Anterior cingulate cortex (tissue), 58 donors: ENCODE results near the gene MXD1.
"Not testable (repeated sequence)": the region's sequence is repeated elsewhere in the genome, so short reads cannot be mapped to it uniquely, and the experiment has no call there.

Source experiments
- DNase-seq, 58 donors: peaks; one replicate each; lab custom pipeline; 2025; lab: John Stamatoyannopoulos, UW

MXD1 gene

GRCh38 chr2:69950241-69950640 is 35.3 kb downstream of the MXD1 start:
- no peak for DNase-seq

GRCh38 chr2:69950671-69951070 is 35.8 kb downstream of the MXD1 start:
- DNase-seq: not testable (repeated sequence)

- no peak for DNase-seq
Observed at GRCh38 chr2:69952336-69953115, 37.6 kb downstream of the MXD1 start.

GRCh38 chr2:69954084-69954483 is 39.2 kb downstream of the MXD1 start:
- no peak for DNase-seq

GRCh38 chr2:69955029-69955428 is 40.1 kb downstream of the MXD1 start:
- no peak for DNase-seq

GRCh38 chr2:69956475-69956979 is 41.6 kb downstream of the MXD1 start:
- DNase-seq: no peak

GRCh38 chr2:69957965-69958364 is 43.1 kb downstream of the MXD1 start:
- no peak for DNase-seq

GRCh38 chr2:69958480-69958879 is 43.6 kb downstream of the MXD1 start:
- DNase-seq: no peak

GRCh38 chr2:69959425-69959824 is 44.5 kb downstream of the MXD1 start:
- no peak for DNase-seq

GRCh38 chr2:69960821-69961220 is 45.9 kb downstream of the MXD1 start:
- no peak for DNase-seq

- DNase-seq: peak in 46 of 58 donors; percentile 12 to 87 (median 63)
Observed at GRCh38 chr2:69961496-69961895, 46.6 kb downstream of the MXD1 start, which contains the start of gene ASPRV1. Gene ASPRV1 (minus strand): TSS chr2:69961631. CDS start chr2:69961436, 195 bp downstream.

GRCh38 chr2:69962986-69963730 is 48.2 kb downstream of the MXD1 start:
- no peak for DNase-seq

GRCh38 chr2:69964353-69964841 is 49.5 kb downstream of the MXD1 start:
- no peak for DNase-seq

- DNase-seq: no peak
Observed at GRCh38 chr2:69965756-69966445, 51.0 kb downstream of the MXD1 start.

- no peak for DNase-seq
Observed at GRCh38 chr2:69966496-69966895, 51.6 kb downstream of the MXD1 start.

GRCh38 chr2:69968609-69969008 is 53.7 kb downstream of the MXD1 start:
- DNase-seq: no peak

GRCh38 chr2:69969126-69969983 is 54.4 kb downstream of the MXD1 start:
- DNase-seq: no peak

- no peak for DNase-seq
Observed at GRCh38 chr2:69969991-69970390, 55.1 kb downstream of the MXD1 start.

- DNase-seq: no peak
Observed at GRCh38 chr2:69972822-69973221, 57.9 kb downstream of the MXD1 start.

- no peak for DNase-seq
Observed at GRCh38 chr2:69973335-69973735, 58.4 kb downstream of the MXD1 start.
